Non-pigmented ciliary epithelial cell (primary cell): ENCODE results near the gene GLT6D1.

Source experiments
- DNase-seq: peaks from one replicate; pipeline ENCODE4 v3.0.0-alpha.2; 2010; ENCODE audit warnings: low read depth

GLT6D1 gene

DNA sequence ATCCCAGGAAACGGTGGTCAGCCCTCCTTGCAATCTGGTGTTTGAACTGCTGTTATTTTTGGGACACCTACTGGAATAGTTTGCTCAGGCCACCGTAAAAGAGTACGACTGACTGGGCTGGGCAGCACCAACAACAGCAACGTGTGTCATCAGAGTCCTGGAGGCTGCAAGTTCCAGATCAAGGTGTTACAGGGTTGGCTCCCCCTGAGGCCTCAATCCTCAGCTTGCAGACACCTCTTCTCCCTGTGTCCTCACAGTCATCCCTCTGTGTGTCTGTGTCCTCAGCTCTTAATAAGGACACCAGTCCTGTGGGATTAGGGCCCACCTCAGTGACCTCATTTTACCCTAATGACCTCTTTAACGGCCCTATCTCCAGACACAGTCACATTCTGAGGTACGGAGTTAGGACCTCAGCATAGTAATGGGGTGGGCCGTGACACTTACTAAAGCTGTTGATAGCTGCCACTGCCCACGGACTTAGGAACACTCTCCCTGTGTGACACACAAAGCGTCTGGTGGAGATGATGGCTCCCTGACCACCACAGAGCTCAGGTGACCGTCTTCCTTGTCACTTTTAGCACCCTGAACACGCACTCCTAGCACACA lies 16.8 kb downstream of the GLT6D1 start:
- no peak for DNase-seq

GRCh38 chr9:135620558-135620957 lies 18.8 kb downstream of the GLT6D1 start:
- no peak for DNase-seq

DNA sequence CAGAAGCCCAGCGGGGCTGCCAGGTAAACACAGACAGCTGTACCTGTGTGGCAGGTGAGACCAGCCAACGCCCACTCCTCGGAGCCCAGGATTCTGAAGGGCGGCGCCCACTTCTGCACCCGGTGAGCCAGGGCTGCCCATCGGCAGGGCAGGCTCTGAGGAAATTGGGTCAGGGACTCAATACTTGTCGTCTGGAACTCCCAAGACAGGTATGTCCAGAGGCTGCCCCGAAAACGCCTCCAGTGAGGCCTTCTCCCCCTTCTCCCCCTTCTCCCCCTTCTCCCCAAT lies 19.8 kb downstream of the GLT6D1 start:
- DNase-seq: no peak

- DNase-seq: no peak
Measured at GRCh38 chr9:135618866-135619598, 20.3 kb downstream of the GLT6D1 start.

GRCh38 chr9:135617991-135618411 lies 21.3 kb downstream of the GLT6D1 start:
- DNase-seq: no peak

GRCh38 chr9:135617538-135617900 lies 21.8 kb downstream of the GLT6D1 start:
- no peak for DNase-seq

DNA sequence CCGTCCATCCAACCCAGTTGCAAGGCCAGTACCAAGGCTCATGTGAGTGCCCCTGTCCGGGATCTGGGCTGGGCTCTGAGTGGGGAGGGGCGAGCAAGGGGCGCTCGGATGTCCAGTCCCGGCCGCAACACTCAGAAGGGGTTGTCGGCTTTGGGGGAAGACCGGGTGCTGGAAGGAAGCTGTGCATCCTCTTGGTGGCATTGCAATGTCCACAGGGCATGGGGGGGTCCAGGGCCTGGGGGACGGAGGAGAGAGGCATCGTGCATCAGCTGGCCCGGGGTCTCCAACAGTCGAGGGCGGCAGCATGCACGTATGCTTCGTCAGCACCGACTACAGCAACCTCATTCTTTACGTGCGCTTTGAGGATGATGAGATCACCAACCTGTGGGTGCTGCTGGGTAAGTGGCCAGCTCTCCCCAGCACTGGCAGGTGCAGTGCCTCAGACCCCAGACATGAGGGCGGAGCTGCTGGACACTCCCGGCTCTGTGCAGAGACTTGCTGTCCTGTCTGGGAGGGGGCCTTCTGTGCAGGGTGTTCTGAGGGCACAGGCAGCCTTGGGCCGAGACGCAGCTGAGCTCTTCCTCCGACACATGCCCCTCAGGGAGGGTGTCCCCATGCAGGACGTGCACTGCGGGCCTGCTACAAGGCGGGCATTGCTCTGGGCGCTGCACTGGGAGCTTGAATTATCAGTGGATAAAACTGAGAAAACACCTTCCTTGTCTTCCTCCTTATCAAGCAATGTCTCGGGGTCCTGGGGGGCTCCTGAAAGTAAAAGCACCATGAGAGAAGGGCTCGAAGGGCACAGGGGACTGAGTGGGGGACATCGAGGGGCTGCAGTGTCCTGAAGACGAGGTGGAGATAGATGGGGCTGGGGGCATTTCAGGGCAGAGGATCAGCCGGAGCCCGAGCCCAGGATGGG lies 22.5 kb downstream of the GLT6D1 start:
- no peak for DNase-seq

DNA sequence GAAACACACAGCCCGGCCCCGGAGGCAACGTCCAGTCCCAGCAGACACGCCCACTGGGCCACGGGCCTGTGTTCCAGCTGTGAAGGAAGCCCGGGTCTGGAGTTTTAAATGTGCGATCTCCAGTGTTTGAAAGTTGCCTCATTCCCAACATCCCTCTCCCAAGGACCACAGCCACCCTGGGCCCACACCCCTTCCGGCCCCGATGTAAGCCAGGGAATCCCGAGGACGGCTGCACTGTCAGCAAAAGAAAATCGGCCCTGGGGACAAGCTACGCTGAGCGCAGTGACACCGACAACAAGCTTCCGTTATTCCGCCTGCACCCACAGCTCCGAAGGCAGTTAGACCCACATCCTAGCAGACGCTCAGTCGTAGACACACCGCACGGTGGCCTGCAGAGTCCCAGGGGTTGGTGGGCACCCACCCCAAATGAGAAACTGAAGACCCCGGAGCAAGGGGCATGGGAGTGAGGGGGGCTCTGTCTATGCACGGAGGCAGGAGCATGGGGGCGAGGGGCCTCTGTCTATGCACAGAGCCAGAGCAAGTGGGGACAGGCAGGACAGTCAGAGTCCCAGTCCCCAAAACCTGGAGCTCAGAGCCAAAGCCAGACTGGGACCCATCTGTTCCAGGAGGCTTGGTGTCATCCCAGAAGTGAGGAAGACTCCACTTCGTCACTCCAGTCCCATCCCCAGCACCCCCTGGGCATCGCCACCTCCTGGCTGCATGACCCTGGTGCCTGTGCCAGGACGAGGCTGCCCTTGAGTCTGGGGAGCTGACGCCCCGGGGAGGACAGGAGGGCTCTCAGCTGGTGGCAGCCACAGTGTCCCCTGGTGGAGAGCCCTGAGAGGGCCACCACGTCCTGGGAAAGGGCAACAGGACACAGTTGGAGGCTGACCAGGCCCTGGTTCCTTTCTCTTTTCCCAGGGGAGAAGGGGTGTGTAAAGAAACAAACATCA lies 23.4 kb downstream of the GLT6D1 start:
- DNase-seq: no peak

DNA sequence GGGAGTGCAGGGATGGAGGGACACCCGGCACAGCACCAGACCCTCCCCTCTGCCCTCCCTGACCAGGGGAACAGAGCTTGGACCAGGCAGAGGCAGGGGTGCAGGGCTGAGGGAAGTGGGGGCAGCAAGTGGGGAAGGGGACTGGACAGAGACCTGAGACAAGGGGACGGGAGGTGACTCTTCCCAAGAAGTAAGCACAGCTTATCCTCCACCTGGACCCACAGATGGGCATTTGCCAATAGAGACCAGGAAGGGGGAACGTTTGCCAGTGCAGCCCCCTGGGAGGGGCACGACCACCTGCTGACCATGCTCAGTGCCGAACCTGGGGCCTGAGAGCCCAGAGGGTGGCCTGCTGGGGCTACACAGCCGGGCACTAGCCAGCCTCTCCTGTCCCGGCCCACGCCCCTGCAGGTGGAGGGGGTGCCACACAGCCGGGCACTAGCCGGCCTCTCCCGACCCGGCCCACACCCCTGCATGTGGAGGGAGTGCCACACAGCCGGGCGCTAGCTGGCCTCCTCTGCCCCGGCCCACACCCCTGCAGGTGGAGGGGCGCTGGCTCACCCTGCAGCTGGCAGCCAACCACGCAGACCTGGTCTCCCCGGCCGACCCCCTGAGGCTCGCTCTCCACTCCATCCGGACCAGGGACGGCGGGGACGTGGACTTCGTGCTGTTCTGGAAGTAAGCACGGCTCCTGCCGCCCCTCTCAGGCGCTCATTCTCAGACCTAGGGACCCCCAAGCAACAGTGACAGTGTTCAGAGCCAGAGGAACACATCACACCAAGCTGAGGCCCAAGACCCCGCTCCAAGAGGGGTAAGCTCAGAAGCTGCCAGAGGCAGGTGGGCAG lies 24.3 kb downstream of the GLT6D1 start:
- no peak for DNase-seq

GRCh38 chr9:135613946-135614805 lies 25.2 kb downstream of the GLT6D1 start:
- no peak for DNase-seq

- no peak for DNase-seq
Measured at GRCh38 chr9:135612981-135613910, 26.1 kb downstream of the GLT6D1 start.

- no peak for DNase-seq
Measured at GRCh38 chr9:135612437-135612836, 26.9 kb downstream of the GLT6D1 start.

- DNase-seq: no peak
Measured at GRCh38 chr9:135611875-135612209, 27.5 kb downstream of the GLT6D1 start.

GRCh38 chr9:135611142-135611874 lies 28.0 kb downstream of the GLT6D1 start:
- no peak for DNase-seq

DNA sequence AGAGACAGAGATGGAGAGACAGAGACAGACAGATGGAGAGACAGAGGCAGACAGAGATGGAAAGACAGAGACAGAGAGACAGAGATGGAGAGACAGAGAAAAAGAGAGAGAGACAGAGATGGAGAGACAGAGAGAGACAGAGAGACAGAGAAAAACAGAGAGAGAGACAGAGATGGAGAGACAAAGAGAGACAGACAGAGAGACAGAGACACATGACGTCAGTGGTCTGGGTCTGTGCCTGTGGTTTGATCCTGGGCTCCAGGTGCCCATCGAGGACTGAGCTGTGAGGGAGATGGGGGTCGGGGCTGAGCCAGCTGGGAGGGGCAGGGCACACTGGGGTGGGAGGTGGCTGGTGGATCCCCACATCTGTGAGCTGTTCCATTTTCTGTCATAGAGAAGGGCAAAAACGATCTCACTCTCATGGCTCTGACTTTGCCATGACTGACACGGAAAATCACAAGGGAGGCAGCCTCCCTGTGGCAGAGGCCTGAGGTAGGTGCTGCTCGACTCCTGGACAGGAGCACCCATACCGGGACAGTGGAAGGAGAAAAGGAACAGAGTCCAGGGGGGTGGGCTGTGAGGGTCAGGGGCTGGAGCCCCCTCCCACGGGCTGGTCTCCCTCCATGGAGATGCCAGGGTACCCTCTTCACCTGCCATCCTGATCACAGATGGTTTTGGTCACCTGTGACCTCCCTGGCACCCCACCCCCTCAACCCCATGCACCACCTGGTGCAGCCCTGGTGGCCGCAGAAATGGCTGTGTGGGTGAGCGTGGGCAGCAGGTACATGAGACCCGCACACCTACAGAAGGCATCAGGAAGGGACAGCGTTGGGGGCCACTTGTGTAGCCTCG lies 28.8 kb downstream of the GLT6D1 start:
- no peak for DNase-seq

DNA sequence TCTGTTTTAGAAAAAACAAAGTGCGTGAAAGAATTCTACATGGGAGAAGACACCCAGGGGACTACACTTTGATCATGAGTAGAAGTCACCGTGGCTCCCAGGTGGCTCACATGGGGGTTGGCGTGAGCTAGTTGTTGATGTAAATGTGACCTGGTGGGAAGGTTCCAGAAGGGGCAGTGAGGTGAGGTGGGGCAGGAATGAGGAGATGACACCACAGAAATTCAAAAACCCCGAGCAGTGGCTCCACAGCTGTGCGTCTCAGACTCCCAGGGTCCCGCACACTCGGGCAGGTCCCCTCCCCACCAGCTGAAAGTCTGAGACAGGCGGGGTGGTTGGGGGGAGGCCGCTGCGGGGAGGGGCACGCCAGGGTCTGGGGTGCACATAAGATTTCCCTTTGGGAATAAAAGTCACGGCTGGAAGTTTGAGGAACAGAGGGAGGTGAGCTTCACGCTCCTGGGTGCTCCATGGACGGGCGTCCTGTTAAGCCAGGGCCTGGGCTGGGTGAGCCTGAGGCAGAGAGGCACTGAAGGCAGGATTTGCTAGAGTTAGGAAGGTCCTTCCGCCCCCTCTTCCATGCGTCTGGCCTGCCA lies 29.9 kb downstream of the GLT6D1 start:
- DNase-seq: no peak

DNA sequence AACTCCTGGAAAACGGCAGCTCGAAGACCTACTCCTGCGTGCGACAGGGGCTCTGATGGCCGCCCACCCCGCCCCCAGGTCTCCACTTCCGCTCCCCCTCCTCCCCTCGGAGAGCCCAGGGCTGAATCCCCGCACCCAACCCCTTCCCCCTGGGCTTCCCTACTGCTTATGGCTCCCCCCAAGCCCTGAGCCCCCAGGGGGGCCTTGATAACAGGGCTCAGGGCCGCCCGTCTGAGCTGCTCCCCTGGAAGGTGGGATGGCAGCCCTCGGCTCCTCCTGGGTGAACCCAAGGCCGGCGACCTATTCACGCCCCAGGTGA lies 30.4 kb downstream of the GLT6D1 start:
- DNase-seq: no peak
